PC-9 (cell line): ENCODE data around the gene NPFFR1. TPM values are rescaled to one million over a fixed set of nuclear protein-coding genes. Genes with fewer than 3 reads are reported as not detected.

ENCODE experiments used
- BruUV-seq: library from RNA; stranded (reverse); fragments of 400-500 nt; replicated peaks from 2 replicates; lab custom pipeline; 2021; lab: Mats Ljungman, UMichigan
- CTCF ChIA-PET: fragments of 300-600 bp; sonication (Branson Sonifier 250); formaldehyde crosslinking; loops from one replicate; lab custom pipeline; 2022; ENCODE audit warnings: antibody characterized with exemption; lab: Charles Lee
- POLR2A ChIA-PET: fragments of 300-600 bp; sonication (Branson Sonifier 250); formaldehyde crosslinking; loops from one replicate; lab custom pipeline; 2022; ENCODE audit warnings: antibody characterized with exemption; ENCODE audit not compliant: unreplicated experiment; lab: Charles Lee
- DNase-seq, 2 experiments: peaks; one replicate each; pipeline versions ENCODE4 v3.0.0 to v3.0.0-alpha.2; 2015 to 2022; ENCODE audit warnings: mixed read lengths in 1 of 2
- H2AFZ ChIP-seq: fragments of 200-600 bp; sonication (generic); 2 replicates; pipeline ENCODE4 v1.8.1; 2017; ENCODE audit warnings: antibody characterized with exemption
- H3F3A ChIP-seq: fragments of 200-600 bp; sonication (generic); 2 replicates; pipeline ENCODE4 v1.8.1; 2017; ENCODE audit warnings: antibody characterized with exemption, mild to moderate bottlenecking, low read depth; ENCODE audit not compliant: insufficient read depth
- H3K27ac ChIP-seq: fragments of 200-600 bp; sonication (generic); 2 replicates; pipeline ENCODE4 v1.6.1; 2016; ENCODE audit warnings: mixed run types
- H3K27me3 ChIP-seq: fragments of 200-600 bp; sonication (generic); 2 replicates; pipeline ENCODE4 v1.6.1; 2016; ENCODE audit warnings: low read depth, mixed run types; ENCODE audit not compliant: insufficient read depth
- H3K36me3 ChIP-seq: fragments of 200-600 bp; sonication (generic); 2 replicates; pipeline ENCODE4 v1.6.1; 2016; ENCODE audit warnings: low read depth, mixed run types
- H3K4me1 ChIP-seq: fragments of 200-600 bp; sonication (generic); replicated peaks from 2 replicates; pipeline ENCODE4 v1.6.1; 2016; ENCODE audit warnings: mixed run types; ENCODE audit not compliant: insufficient read depth
- H3K4me2 ChIP-seq: fragments of 200-600 bp; sonication (generic); 2 replicates; pipeline ENCODE4 v1.6.1; 2017; ENCODE audit warnings: mixed run types
- H3K4me3 ChIP-seq: fragments of 200-600 bp; sonication (generic); 2 replicates; pipeline ENCODE4 v1.6.1; 2016; ENCODE audit warnings: mixed run types
- H3K79me2 ChIP-seq: fragments of 200-600 bp; sonication (generic); 2 replicates; pipeline ENCODE4 v1.6.1; 2017; ENCODE audit warnings: low read depth, mixed run types
- H3K9me2 ChIP-seq: fragments of 200-600 bp; sonication (generic); 2 replicates; pipeline ENCODE4 v1.8.1; 2017; ENCODE audit warnings: mild to moderate bottlenecking; ENCODE audit not compliant: insufficient read depth
- H3K9me3 ChIP-seq: fragments of 200-600 bp; sonication (generic); 2 replicates; pipeline ENCODE4 v1.8.1; 2016; ENCODE audit warnings: low read depth; ENCODE audit not compliant: insufficient read depth
- H4K20me1 ChIP-seq: fragments of 200-600 bp; sonication (generic); 2 replicates; pipeline ENCODE4 v1.8.1; 2017; ENCODE audit not compliant: insufficient read depth
- CTCF ChIP-seq: fragments of 200-600 bp; sonication (generic); conservative IDR thresholded peaks from 2 replicates; pipeline ENCODE4 v1.6.1; 2017; ENCODE audit warnings: mixed run types, antibody characterized with exemption, mild to moderate bottlenecking, moderate library complexity
- EZH2 ChIP-seq: fragments of 200-600 bp; sonication (generic); IDR thresholded peaks from 2 replicates; pipeline ENCODE4 v1.8.0; 2017; ENCODE audit warnings: antibody characterized with exemption, low read depth
- intact Hi-C: fragments of 100-400 bp; cut with micrococcal nuclease; formaldehyde crosslinking; loops from one replicate; pipeline ENCODE4 v1.10.0; 2022; ENCODE audit not compliant: unreplicated experiment
- total RNA-seq: library from RNA; stranded (reverse); gene quantifications from 2 replicates; pipeline ENCODE4 v1.2.3, GENCODE V29; 2021

The NPFFR1 gene
- total RNA-seq, 1 experiment from 2014 or later: 0.09 TPM

GRCh38 chr10:70321897-70322890 is 38.4 kb upstream of the NPFFR1 start:
- no peak overlapping the region for H3K4me2 ChIP-seq
- POLR2A ChIA-PET: interaction anchor here (0.6 kb wide), 1 partner anchor 163 kb away, joined by 3 read pairs; no protein-coding TSS in a partner anchor
- no TSS peak for BruUV-seq

GRCh38 chr10:70321233-70321632 is 37.4 kb upstream of the NPFFR1 start:
- Histone ChIP-seq H3K79me2 (no peaks in the 10 kb centered on the region), H3K4me3 (no peak overlapping the region), H3K36me3 (no peaks in the 10 kb centered on the region), H3K9me2 (no peaks in the 10 kb centered on the region), H3K9me3 (no peaks in the 10 kb centered on the region), H2AFZ (no peak overlapping the region), H3F3A (no peaks in the 10 kb centered on the region; the same call in 1 of the 2 replicates), H4K20me1 (no peaks in the 10 kb centered on the region), H3K4me1 (peaks cover 7% of the 10 kb centered on the region; the same call in 1 of the 2 replicates), H3K27ac (no peak overlapping the region), H3K4me2 (no peak overlapping the region), H3K27me3 (no peaks in the 10 kb centered on the region)
- no peak for DNase-seq
- POLR2A ChIA-PET: interaction anchor here (0.6 kb wide), 1 partner anchor 162 kb away, joined by 3 read pairs; no protein-coding TSS in a partner anchor
- CTCF ChIA-PET: no interaction called here
- intact Hi-C loops: no loop called here
- TF ChIP-seq CTCF (no peak), EZH2 (no peak)
- BruUV-seq: no TSS peak

More at GRCh38 chr10:70321897-70322890, 38.4 kb upstream of the NPFFR1 start:
- Histone ChIP-seq H4K20me1 (no peaks in the 10 kb centered on the region), H2AFZ (no peak overlapping the region), H3K79me2 (no peaks in the 10 kb centered on the region), H3K27me3 (no peaks in the 10 kb centered on the region), H3K4me3 (no peak overlapping the region), H3K9me2 (no peaks in the 10 kb centered on the region), H3K9me3 (no peaks in the 10 kb centered on the region), H3F3A (no peaks in the 10 kb centered on the region; the same call in 1 of the 2 replicates), H3K36me3 (no peaks in the 10 kb centered on the region), H3K4me1 (peaks cover 10% of the 10 kb centered on the region; the same call in 1 of the 2 replicates), H3K27ac (no peak overlapping the region)
- TF ChIP-seq CTCF (no peak), EZH2 (no peak)
- intact Hi-C loops: no loop called here
- CTCF ChIA-PET: no interaction called here
- no peak for DNase-seq

- H3K9me3 ChIP-seq: no peaks in the 10 kb centered on the region
- no peaks in the 10 kb centered on the region for H3K36me3 ChIP-seq
- POLR2A ChIA-PET: no interaction called here
- H3K4me1 ChIP-seq: 0 out of 2 replicates have a peak, but pooled peaks cover 2% of the 10 kb centered on the region
- no peak overlapping the region for H3K27ac ChIP-seq
- no peaks in the 10 kb centered on the region for H3K27me3 ChIP-seq
- no TSS peak for BruUV-seq
- no peaks in the 10 kb centered on the region for H3K9me2 ChIP-seq
- intact Hi-C loops: no loop called here
- H3K4me2 ChIP-seq: no peak overlapping the region
- CTCF ChIA-PET: interaction anchor here (0.5 kb wide), 1 partner anchor 66 kb away, joined by 8 read pairs; no protein-coding TSS in a partner anchor
- no peak overlapping the region for H2AFZ ChIP-seq
- no peaks in the 10 kb centered on the region for H3K79me2 ChIP-seq
- TF ChIP-seq CTCF: no peak
- H3K4me3 ChIP-seq: no peak overlapping the region
- H3F3A ChIP-seq: no peaks in the 10 kb centered on the region
- H4K20me1 ChIP-seq: no peaks in the 10 kb centered on the region
- DNase-seq: no peak
Observed at GRCh38 chr10:70320751-70321150, 36.9 kb upstream of the NPFFR1 start.
